ENCODE measurements around the gene HAPLN3.

Gene HAPLN3

DNA sequence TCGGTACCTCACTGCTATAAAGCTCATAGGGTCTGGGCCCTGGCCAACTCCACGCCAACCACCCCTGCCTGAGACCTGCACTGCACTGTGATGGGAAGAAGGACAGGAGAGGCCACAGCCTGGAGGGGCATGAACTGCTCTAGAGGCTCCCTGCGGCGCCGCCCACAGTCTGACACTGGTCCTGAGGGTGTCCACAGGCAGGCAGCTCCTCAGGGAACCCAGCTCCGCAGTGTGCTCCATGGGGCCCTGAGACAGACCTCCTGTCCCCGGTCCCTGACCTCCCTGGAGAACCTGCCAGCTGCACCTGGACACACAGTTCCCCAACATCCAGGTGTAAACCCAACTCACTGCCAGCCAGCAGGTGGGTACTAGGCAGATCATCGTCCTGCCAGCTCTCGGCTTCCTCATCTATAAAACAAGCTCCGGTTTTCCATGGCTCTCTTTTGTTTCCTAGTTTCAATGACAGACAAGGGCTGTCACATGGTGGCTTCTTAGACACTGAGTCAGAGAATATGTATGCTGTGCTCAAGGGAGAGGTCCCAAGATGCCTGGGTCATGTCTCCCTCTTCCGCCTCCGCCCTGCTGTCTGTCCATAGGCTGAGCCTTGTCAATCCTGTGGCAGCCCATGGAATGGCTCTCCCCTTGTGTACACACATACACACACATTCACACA, 5.1 kb upstream of the HAPLN3 start:
- H3K9me3 ChIP-seq (replicated peaks; ENCODE audit: insufficient read depth, low read length): no peaks in the 10 kb centered on the region
- TF ChIP-seq EZH2phosphoT487 (IDR thresholded peaks at IDR 0.05; ENCODE audit: low read length): no peak
- no peak for TF ChIP-seq EZH2 (optimal IDR thresholded peaks at IDR 0.05; ENCODE audit: low read depth, low read length)
- TF ChIP-seq, protein P1, sequence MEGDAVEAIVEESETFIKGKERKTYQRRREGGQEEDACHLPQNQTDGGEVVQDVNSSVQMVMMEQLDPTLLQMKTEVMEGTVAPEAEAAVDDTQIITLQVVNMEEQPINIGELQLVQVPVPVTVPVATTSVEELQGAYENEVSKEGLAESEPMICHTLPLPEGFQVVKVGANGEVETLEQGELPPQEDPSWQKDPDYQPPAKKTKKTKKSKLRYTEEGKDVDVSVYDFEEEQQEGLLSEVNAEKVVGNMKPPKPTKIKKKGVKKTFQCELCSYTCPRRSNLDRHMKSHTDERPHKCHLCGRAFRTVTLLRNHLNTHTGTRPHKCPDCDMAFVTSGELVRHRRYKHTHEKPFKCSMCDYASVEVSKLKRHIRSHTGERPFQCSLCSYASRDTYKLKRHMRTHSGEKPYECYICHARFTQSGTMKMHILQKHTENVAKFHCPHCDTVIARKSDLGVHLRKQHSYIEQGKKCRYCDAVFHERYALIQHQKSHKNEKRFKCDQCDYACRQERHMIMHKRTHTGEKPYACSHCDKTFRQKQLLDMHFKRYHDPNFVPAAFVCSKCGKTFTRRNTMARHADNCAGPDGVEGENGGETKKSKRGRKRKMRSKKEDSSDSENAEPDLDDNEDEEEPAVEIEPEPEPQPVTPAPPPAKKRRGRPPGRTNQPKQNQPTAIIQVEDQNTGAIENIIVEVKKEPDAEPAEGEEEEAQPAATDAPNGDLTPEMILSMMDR (IDR thresholded peaks at IDR 0.05; ENCODE audit: low read length): no peak
- no peak overlapping the region for H3K4me2 ChIP-seq (ENCODE audit: low read depth, low read length)
- H4K20me1 ChIP-seq (ENCODE audit: insufficient read depth, low read length): no peaks in the 10 kb centered on the region
- no peak overlapping the region for H3K4me3 ChIP-seq (ENCODE audit: low read length)
- no peak overlapping the region for H2AFZ ChIP-seq (ENCODE audit: low read length)
- no peaks in the 10 kb centered on the region for H3K27me3 ChIP-seq (replicated peaks; ENCODE audit: insufficient read depth, low read length)
- H3K9me2 ChIP-seq (replicated peaks; ENCODE audit: insufficient read depth, low read length): no peaks in the 10 kb centered on the region
- H3K9ac ChIP-seq (ENCODE audit: low read length): no peak overlapping the region
- H3K36me3 ChIP-seq (replicated peaks; ENCODE audit: insufficient read depth, low read length): no peaks in the 10 kb centered on the region
- no peaks in the 10 kb centered on the region for H3K79me2 ChIP-seq (ENCODE audit: low read length)
- DNase-seq: no peak
- H3K27ac ChIP-seq (ENCODE audit: low read length): no peak overlapping the region
- H3K4me1 ChIP-seq (ENCODE audit: low read length): no peaks in the 10 kb centered on the region
- no peaks in the 10 kb centered on the region for H3F3A ChIP-seq (ENCODE audit: insufficient read depth, low read length)

DNA sequence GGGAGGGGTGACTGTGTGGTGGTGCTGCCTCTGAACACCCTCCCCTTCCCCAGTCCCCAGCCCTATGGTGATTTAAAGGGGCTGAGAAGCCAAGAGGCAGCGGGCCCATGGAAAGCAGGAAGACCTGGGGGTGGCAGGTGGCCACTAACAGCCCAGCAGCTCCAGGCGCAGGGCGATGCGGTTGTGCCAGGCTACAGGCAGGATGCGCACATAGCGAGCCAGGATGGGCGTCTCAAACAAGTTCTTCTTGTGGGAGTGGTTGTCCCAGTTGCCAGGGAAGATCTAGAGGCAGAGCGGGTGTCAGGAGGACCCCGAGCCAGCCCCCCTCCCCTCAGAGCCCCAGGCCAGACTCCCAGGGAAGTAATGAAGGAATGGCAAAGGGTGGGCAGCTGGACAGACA, 3.9 kb upstream of the HAPLN3 start:
- peaks cover 5% of the 10 kb centered on the region; the same call in 1 of the 2 replicates for H3K4me1 ChIP-seq (ENCODE audit: low read length)
- no peaks in the 10 kb centered on the region for H4K20me1 ChIP-seq (ENCODE audit: insufficient read depth, low read length)
- no peak overlapping the region for H3K9ac ChIP-seq (ENCODE audit: low read length)
- H3K9me2 ChIP-seq (replicated peaks; ENCODE audit: insufficient read depth, low read length): no peaks in the 10 kb centered on the region
- no peak overlapping the region for H3K4me2 ChIP-seq (ENCODE audit: low read depth, low read length)
- no peak overlapping the region for H2AFZ ChIP-seq (ENCODE audit: low read length)
- no peaks in the 10 kb centered on the region for H3K9me3 ChIP-seq (replicated peaks; ENCODE audit: insufficient read depth, low read length)
- DNase-seq: no peak
- no peaks in the 10 kb centered on the region for H3K27me3 ChIP-seq (replicated peaks; ENCODE audit: insufficient read depth, low read length)
- H3K27ac ChIP-seq (ENCODE audit: low read length): no peak overlapping the region
- TF ChIP-seq EZH2phosphoT487 (IDR thresholded peaks at IDR 0.05; ENCODE audit: low read length) (no peak), EZH2 (optimal IDR thresholded peaks at IDR 0.05; ENCODE audit: low read depth, low read length) (no peak)
- TF ChIP-seq, protein P1 (IDR thresholded peaks at IDR 0.05; ENCODE audit: low read length): no peak
- H3K4me3 ChIP-seq (ENCODE audit: low read length): no peak overlapping the region
- H3K79me2 ChIP-seq (ENCODE audit: low read length): no peaks in the 10 kb centered on the region
- H3F3A ChIP-seq (ENCODE audit: insufficient read depth, low read length): no peaks in the 10 kb centered on the region
- H3K36me3 ChIP-seq (replicated peaks; ENCODE audit: insufficient read depth, low read length): no peaks in the 10 kb centered on the region

DNA sequence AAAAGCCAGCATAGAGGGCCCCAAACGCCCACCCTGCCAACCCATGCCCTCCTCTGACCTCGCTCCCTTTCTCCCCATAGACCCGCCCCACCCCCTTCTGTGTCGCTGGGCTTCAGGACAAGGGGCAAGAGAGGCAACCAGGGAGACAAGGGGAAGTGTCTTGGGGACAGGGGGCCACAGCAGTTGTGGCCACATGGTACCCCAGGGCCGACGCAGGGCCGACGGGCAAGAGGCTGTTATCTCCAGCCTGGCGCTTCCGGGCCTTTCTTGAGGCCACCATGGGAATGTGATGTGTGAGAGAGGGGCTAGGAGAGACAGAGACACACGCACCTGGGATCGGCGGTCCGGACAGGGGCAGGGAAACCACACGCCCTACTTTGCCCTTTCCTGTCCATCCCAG, 3.4 kb upstream of the HAPLN3 start:
- H3K27ac ChIP-seq (ENCODE audit: low read length): no peak overlapping the region
- TF ChIP-seq EZH2phosphoT487 (IDR thresholded peaks at IDR 0.05; ENCODE audit: low read length): no peak
- no peak for TF ChIP-seq EZH2 (optimal IDR thresholded peaks at IDR 0.05; ENCODE audit: low read depth, low read length)
- TF ChIP-seq, protein P1 (IDR thresholded peaks at IDR 0.05; ENCODE audit: low read length): no peak
- no peaks in the 10 kb centered on the region for H3K79me2 ChIP-seq (ENCODE audit: low read length)
- H3F3A ChIP-seq (ENCODE audit: insufficient read depth, low read length): no peaks in the 10 kb centered on the region
- no peak overlapping the region for H3K9ac ChIP-seq (ENCODE audit: low read length)
- no peak overlapping the region for H3K4me3 ChIP-seq (ENCODE audit: low read length)
- no peaks in the 10 kb centered on the region for H3K27me3 ChIP-seq (replicated peaks; ENCODE audit: insufficient read depth, low read length)
- no peak for DNase-seq
- no peaks in the 10 kb centered on the region for H4K20me1 ChIP-seq (ENCODE audit: insufficient read depth, low read length)
- no peak overlapping the region for H3K4me2 ChIP-seq (ENCODE audit: low read depth, low read length)
- H3K36me3 ChIP-seq (replicated peaks; ENCODE audit: insufficient read depth, low read length): no peaks in the 10 kb centered on the region
- no peaks in the 10 kb centered on the region for H3K9me3 ChIP-seq (replicated peaks; ENCODE audit: insufficient read depth, low read length)
- H2AFZ ChIP-seq (ENCODE audit: low read length): no peak overlapping the region
- peaks cover 5% of the 10 kb centered on the region; the same call in 1 of the 2 replicates for H3K4me1 ChIP-seq (ENCODE audit: low read length)
- H3K9me2 ChIP-seq (replicated peaks; ENCODE audit: insufficient read depth, low read length): no peaks in the 10 kb centered on the region

All from MM.1S (cell line).